Liver (tissue), 2 donors: Measurements from ENCODE around the gene SLC25A43.

Experiments used
- HNF4A ChIP-seq, 2 donors: conservative IDR thresholded peaks; 2 replicates each; pipeline ENCODE4 v1.6.1; 2016; ENCODE audit warnings: antibody characterized with exemption in 2 of 2, mild to moderate bottlenecking in 2 of 2
- JUND ChIP-seq, 2 donors: IDR thresholded peaks; 2 replicates each; pipeline ENCODE4 v1.6.1; 2016; ENCODE audit warnings: antibody characterized with exemption in 2 of 2
- RAD21 ChIP-seq, 2 donors: IDR thresholded peaks; 2 replicates each; pipeline ENCODE4 v1.6.1; 2016; ENCODE audit warnings: antibody characterized with exemption in 2 of 2, mild to moderate bottlenecking in 2 of 2
- REST ChIP-seq: IDR thresholded peaks from 2 replicates; pipeline ENCODE4 v1.6.1; 2016; ENCODE audit warnings: antibody characterized with exemption, mild to moderate bottlenecking
- TAF1 ChIP-seq: conservative IDR thresholded peaks from 2 replicates; pipeline ENCODE4 v1.6.1; 2016; ENCODE audit warnings: antibody characterized with exemption, mild to moderate bottlenecking
- YY1 ChIP-seq: IDR thresholded peaks from 2 replicates; pipeline ENCODE4 v1.6.1; 2016; ENCODE audit warnings: antibody characterized with exemption, mild to moderate bottlenecking
- donor health status: healthy.

- TF ChIP-seq YY1 = no peak
- TF ChIP-seq HNF4A (conservative IDR thresholded peaks at IDR 0.05) = no peak
- TF ChIP-seq RAD21 (IDR thresholded peaks at IDR 0.05) = no peak
- TF ChIP-seq TAF1 = no peak
- no peak for TF ChIP-seq REST
- no peak for TF ChIP-seq JUND (IDR thresholded peaks at IDR 0.05)
These were observed 17.7 kb upstream of the SLC25A43 start for GRCh38 chrX:119381349-119381944.
